Jurkat, Clone E6-1 (cell line): Measurements from ENCODE around the gene DEGS2. TPM values are rescaled to one million over a fixed set of nuclear protein-coding genes. Genes with fewer than 3 reads are reported as not detected.
"Not testable (repeated sequence)": the region's sequence is repeated elsewhere in the genome, so short reads cannot be mapped to it uniquely, and the experiment has no call there.

ENCODE experiments used
- DNase-seq: peaks from one replicate; pipeline ENCODE4 v3.0.0-alpha.2; 2011; ENCODE audit warnings: low read depth, low spot score
- H3K4me3 ChIP-seq: 2 replicates; pipeline ENCODE4 v1.5.1; 2011; ENCODE audit warnings: mild to moderate bottlenecking, low read length, control low read depth, moderate library complexity
- polyA plus RNA-seq: library from polyadenylated mRNA; unstranded; fragments of >200 nt; gene quantifications from one replicate; pipeline ENCODE4 v1.2.1, GENCODE V29; 2012; ENCODE audit warnings: missing spikeins; ENCODE audit not compliant: insufficient read length, insufficient read depth

DEGS2 gene
- 5.5 TPM for polyA plus RNA-seq

DNA sequence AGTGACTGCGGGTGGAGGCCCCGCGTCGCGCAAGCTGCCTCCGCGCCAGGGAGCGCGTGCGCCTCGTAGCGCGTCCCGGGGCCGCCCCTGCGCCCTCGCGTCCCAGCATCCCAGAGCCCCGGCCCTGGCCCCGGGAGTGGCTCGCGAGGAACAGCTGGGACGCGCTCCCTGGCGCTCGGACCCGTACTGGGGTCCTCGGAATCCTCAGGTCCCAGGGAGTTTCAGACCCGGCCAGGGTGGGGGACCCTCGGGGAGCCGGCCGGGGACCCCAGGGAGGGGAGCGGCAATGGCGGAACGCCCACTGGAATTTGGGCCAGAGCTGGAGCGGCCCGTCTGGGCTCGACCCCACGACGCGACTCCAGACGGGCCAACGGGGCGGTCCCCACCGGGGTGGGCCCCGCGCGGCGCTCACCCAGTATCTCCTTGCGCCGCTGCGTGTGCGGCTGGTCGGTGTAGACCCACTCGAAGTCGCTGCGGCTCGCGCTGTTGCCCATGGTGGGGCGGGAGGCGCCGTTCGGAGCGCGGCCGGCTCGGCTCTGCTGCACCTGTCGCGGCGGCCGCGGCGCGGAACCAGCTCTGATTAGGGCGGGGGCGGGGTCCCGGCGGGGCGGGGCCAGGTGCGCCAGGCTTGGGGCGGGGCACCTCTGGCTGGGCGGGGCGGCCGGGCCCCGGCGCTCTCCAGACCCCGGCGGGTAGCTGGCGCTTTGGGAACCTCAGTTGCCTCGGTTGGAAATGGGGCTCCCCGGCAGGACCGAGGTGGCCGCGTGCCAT lies at the start of gene DEGS2:
Gene DEGS2 (minus strand): TSS at position 552 of the 771 bp plus-strand sequence. CDS start 58 bp downstream, at position 494.
- peak within 1 kb of the TSS; percentile 45 for H3K4me3 ChIP-seq
- DNase-seq, result no peak

DNA sequence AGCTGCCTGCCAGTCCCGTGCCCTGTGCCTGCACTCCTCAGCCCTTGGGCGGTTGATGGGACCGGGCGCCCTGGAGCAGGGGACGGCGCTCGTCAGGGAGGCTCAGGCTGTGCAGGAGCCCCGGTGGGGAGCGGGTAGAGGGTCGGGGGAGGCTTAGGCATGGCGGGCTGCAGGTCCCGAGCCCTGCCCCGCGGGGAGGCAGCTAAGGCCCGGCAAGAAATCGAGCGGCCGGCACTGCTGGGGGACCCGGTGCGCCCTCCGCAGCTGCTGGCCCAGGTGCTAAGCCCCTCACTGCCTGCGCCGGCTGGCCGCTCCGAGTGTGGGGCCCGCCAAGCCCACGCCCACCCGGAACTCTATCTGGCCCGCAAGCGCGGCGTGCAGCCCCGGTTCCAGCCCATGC lies 48.7 kb upstream of the DEGS2 start:
- not testable (repeated sequence) for H3K4me3 ChIP-seq, DNase-seq

DNA sequence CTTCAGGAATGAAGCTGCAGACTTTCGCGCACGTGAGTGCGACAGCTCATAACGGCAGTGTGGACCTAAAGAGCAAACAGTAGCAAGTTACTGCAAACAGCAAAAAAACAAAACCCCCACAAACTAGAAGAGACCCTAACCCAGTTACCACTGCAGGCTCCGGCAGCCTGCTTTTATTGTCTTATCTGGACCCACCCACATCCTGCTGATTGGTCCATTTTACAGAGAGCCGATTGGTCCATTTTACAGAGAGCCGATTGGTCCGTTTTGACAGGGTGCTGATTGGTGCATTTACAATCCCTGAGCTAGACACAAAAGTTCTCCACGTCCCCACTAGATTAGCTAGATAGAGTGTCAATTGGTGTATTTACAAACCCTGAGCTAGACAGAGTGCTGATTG lies 48.1 kb upstream of the DEGS2 start:
- H3K4me3 ChIP-seq, DNase-seq: not testable (repeated sequence)

DNA sequence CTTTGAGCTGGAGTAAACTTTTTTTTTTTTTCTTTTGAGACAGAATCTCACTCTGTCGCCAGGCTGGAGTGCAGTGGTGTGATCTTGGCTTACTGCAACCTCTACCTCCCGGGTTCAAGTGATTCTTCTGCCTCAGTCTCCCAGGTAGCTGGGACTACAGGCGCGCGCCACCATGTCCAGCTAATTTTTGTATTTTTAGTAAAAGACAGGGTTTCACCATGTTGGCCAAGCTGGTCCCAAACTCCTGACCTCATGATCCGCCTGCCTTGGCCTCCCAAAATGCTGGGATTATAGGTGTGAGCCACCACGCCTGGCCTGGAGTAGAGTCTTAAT lies 45.4 kb upstream of the DEGS2 start:
- DNase-seq, H3K4me3 ChIP-seq: not testable (repeated sequence)

DNA sequence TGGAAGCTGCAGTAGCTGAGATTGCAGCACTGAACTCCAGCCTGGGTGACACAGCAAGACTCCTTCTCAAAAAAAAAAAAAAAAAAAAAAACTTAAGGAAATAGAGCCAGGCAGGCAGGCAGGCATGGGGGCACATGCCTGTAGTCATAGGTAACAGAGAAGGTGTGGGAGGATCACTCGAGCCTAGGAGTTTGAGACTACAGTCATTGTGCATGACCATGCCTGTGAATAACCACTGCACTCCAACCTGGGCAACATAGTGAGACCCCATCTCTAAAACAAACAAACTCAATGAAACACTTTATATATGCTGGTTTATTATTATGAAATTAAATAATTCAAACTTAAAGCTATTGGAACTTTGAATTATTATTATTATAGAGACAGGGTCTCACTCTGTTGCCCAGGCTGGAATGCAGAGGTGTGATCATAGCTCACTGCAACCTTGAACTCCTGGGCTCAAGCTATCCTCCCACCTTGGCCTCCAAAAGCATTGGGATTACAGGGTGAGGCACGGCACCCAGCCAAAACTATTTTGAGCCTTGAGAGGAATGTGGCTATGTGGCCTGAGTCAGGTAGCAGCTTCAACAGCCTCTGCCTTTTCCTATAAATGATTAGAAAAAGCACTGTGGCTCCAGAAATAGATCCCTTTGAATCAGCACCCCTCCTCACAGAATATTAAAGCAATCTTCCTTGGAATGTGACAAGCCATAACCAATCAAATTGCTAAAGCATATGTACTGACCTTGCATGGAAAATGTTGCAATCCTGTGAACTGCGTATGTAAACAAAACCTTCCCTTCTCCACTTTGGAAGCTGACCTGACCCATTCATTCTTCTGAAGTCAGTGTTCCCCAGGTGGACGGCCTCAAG lies 44.8 kb upstream of the DEGS2 start:
- no peak overlapping the region for H3K4me3 ChIP-seq
- DNase-seq, result no peak

DNA sequence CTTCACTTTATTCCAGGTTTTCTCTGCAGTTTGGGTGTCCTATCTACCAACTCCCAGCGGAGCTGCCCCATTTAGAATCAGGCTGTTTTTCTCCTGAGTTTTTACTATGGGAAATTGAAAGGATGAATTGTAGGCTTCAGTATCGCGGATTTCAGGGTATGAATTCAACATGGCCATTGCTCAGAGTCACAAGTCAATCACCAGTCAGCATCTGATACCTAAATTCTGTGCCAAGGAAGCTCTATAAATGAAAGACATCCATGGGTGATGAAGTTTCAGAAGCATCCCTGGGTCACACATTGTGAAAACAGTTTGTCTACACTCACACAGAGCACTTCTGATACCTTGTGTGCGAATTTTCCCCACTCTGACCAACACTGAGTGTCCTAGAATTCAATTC lies 43.7 kb upstream of the DEGS2 start:
- no peak for DNase-seq
- no peak overlapping the region for H3K4me3 ChIP-seq

DNA sequence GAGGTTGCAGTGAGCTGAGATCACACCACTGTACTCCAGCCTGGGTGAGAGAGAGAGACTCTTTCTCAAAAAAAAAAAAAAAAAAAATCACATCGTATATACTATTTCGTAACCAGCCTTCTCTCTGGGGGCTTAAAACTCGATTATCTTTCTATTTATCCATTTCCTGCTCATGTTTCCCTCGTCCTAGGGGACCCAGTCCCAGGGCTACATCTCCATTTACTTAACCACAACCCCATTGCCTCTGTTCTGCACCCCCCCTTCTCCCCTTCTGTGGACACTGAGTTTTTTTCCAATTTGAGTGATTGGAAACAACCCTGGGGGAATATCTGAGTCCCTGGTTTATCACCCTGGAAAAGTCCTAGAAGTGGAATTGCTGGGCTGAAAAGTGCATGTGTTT lies 43.3 kb upstream of the DEGS2 start:
- H3K4me3 ChIP-seq, result no peak overlapping the region
- DNase-seq, result no peak

DNA sequence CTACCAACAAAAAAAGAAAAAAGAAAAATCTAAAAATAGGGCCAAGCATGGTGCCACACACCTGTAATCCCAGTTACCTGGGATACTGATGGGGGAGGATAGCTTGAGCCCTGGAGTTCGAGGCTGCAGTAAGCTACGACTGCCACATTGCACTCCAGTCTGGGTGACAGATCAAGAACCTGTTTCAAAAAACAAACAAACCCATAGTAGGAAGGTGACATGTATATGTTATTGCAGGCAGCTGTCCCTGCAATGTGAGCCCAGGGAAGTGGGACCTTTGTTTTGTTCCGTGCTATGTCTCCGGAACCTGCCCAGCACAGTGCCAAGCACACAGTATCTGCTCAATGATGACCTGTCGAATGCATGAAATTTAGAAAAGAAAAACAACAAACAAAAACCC lies 42.3 kb upstream of the DEGS2 start:
- H3K4me3 ChIP-seq, result no peak overlapping the region
- no peak for DNase-seq

DNA sequence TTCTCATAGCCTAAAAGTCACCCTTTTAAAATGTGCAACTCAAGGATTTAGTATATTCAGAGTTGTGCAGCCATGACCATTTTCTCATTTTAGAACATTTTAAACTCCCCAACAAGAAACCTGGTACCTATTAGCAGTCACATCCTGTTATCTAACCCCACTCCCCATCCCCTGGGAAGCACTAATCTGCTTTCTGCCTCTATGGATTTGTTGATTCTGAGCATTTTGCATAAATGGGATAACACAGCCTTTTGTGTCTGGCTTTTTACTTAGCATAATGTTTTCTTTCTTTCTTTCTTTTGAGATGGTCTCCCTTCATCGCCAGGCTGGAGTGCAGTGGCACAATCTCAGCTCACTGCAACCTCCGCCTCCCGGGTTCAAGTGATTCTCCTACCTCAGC lies 40.9 kb upstream of the DEGS2 start:
- no peak for DNase-seq
- no peak overlapping the region for H3K4me3 ChIP-seq

DNA sequence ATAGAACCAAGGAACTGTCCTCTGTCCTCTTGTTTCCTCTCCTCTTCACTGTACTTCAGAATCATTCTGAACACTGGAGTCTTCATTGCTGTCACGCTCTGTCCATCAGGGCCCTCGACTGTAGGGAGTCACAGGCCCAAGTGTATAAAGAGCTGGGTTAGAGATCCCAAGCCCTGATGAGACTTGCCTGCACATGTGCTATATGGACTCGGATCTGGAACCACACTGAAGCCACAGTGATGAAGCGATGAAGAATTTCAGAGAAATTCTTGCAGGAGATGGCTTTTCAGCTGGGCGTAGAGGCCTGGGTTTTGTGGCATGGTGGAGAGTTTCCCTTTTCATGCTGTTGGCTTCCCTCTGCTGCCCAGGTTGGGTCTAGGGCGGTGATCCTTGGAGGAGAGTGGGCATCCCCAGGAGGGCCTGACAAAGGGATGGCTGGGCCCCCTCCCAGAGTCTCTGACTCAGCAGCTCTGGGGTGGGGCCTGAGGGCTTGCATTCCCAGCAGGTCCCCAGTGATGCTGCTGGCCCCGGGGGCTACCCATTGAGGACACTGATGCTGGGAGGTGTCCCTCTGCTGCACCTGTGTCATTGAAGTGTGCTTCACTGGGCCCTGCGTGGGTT lies 39.9 kb upstream of the DEGS2 start:
- H3K4me3 ChIP-seq, result no peak overlapping the region
- no peak for DNase-seq

DNA sequence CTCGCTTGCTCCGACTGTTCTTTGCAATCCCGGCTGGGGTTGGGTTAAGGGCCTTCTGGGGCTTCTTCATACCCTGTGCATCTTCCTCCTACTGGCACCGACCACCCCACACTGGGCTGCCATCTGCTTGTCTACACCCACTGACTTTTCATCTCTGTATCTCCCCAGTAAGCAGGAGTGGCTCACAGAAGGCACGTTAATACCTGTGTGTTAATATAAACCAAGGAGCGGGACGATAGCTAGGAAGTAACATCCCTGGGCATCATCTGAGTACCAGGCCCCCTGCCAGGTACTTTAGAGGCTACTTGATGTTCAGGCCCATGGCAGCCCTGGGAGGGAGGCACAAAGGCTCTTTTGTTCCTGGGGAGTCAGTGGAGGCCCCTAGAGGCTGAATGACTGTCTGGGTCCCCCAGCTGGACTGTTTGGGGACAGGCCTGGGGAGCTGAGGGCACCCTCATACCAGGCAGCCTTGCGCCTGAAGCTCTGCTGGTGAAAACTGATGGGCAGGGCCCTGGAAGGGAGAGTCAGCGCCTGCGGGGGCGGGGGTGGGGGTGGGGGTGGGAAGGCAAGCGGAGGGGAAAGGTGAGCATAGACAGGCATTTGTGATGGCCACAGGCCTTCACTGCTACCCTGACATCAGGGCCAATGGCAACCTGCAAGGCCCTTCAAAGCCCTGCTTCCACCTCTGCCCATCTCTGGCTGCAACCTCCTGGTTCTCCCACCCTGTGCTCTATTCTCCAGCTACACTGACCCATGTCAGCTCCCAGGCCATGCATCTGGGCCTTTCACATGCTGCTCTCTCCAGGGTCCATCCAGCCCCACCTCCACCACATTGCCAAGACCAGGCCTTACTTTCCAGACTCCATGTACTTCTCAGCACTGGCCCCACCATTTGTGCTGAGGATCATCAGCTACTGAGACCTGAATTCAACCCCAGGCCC lies 34.2 kb upstream of the DEGS2 start:
- H3K4me3 ChIP-seq, result peak overlapping the region; percentile 46
- DNase-seq, result no peak

DNA sequence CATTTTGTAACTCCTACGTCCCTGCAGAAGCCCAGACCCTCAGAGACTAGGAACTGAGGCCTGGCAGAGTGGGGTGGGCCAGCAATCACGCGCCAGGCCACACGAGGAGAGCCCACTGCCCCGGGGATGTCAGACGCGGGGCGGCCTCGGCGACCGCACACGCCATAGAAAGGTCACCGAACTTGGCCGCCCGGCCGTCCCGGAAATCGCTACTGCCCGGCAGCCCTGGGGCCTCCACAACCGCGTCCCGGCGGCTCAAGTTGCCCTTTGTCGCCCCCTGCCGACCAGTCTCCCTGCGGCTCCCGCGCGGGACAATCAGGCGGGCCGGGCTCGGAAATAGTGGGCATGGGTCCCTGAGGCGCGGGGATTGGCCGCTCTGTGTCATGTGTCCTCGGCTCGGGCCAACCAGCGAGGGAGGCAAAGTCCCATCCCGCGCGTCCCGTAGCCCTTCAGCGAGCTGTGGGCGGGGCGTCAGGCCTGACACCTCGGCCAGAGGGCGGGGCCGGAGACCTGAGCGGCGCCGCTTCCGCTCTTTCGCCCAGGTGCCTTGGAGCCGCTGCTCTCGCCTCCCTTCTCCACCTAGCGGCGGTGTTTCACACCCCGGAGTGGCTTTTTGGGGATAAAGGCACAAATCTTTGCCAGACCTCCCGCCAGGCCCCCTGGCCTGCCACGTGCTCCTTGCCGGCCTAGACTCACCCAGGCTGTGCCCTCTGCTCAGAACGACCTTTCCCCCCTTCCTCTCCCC lies 33.4 kb upstream of the DEGS2 start:
- peak overlapping the region; percentile 74 for H3K4me3 ChIP-seq
- DNase-seq, result peak; percentile 97

DNA sequence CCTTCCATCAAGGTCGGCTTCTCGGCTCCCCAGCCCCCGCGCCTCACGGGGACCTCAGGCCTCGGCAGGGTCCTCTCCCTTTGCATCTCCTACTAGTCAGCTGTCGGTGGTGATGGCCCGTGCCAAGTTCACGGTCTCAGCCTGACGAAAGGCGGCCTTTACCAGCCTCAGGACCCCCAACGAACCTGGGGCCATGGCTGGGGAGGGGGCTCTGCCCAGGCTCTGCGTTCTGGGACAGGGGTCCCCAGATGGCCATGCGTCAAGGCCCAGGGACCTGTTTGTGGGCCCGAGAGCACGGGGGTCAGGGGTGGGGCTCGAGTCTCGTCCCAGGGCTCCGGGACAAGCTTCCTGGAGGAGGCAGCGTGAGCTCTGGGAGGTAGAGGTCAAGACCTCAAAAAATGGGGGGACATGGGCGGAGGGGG lies 32.8 kb upstream of the DEGS2 start:
- peak overlapping the region; percentile 74 for H3K4me3 ChIP-seq
- DNase-seq, result peak; percentile 11

DNA sequence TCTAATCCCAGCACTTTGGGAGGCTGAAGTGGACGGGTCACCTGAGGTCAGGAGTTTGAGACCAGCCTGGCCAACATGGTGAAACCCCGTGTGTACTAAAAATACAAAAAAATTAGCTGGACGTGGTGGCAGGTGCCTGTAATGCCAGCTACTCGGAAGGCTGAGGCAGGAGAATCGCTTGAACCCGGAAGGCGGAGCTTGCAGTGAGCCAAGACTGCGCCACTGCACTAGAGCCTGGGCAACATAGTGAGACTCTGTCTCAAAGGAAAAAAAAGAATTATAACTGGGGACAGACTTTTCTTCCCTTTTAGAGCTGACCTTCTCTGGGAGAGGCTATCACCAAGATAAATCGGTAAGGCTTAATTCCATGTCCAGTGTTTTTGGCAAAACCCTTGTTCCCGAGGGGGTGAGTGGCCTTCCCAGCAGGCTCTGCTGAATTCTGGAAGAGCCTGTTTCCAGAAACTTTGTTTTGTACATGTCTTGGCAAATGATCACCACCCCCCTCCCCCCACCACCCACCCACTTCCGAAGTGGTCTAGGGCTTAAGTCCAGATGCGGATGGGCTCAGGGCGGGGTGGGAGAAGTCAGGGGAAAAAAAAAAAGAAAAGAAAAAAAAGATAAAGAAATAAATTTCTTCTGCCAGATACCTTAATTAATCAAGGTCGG lies 32.3 kb upstream of the DEGS2 start:
- H3K4me3 ChIP-seq, result peak overlapping the region; percentile 74

DNA sequence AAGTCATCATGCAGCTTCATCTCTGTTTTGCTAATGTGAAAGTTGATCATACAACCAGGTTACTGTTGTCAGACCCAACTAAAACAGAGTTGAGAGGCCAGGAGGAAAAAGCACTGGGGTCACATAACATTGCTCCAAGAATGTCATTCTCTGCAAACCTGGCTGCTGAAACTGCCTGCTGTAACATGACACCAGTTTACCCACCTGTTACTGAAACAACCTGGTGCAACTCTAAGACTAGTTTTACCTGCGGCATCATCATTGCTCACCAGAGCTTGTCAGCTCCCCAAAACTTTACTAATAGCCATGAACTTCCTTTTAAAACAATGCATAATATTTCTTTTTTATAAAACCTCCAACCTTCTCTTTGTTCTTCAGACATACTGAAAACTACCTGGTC lies 30.7 kb upstream of the DEGS2 start:
- no peak for DNase-seq
- H3K4me3 ChIP-seq, result no peak overlapping the region

More for the DNA sequence above, 32.3 kb upstream of the DEGS2 start:
- DNase-seq, result no peak

DNA sequence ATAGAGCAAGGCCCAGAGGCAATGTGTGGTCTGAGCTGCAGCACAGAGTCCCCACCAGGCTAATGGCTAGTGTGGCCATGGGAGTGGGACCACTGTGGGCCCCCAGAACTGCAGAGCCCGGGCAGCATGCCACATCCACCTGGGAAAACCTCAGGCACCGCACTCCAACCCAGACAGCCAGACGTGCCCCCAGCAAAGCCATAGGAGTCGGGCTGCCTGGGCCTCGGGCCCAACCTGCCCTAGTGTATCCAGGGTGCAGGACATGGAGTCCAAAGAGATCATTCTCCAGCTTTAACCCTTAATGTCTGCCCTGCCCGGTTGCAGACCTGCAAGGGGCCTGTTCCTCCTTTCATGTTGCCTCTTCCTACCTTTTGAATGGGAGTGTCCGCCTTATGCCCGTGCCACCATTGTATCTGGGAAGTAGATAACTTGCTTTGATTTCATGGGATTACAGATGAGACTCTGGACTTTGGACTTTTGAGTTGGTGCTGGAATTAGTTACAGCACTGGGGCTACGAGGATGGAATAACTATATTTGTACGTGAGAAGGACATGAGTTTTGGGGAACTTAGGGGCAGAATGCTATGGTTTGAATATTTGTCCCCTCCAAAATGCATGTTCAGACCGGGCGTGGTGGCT lies 29.1 kb upstream of the DEGS2 start:
- DNase-seq, result no peak
- H3K4me3 ChIP-seq, result no peak overlapping the region

DNA sequence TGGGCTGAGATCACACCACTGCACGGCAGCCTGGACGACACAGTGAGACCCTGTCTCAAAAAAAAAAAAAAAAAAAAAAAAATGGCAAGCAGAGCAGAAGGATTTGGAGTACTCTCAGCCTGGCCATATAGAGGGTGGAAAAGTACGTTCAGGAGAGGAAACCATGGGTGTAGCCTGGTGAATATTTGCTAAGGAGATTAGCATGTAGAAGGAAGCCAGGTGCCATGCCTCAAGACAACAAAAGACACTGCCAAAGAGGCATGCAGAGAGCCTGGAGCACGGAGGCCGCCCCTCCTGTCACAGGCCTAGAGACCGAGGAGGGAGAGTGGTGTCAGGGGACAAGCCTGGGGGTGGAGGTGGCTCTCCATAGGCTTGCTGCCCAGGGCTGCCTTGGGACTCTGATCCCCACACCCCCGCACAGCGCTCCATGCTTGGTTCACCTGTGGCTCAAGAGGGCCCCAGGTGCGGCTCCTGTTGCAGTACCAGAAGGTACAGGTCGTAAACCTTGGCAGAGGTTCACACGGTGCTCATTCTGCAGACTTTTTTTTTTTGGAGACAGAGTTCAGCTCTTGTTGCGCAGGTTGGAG lies 27.9 kb upstream of the DEGS2 start:
- DNase-seq, result no peak
- no peak overlapping the region for H3K4me3 ChIP-seq
